Pancreas (tissue), 10 donors: ENCODE data around the gene TRPM7. TPM values are rescaled to one million over a fixed set of nuclear protein-coding genes. Genes with fewer than 3 reads are reported as not detected.
"Not testable (repeated sequence)": the region's sequence is repeated elsewhere in the genome, so short reads cannot be mapped to it uniquely, and the experiment has no call there.

Experiments
- ATAC-seq, 4 donors: fragments of 200-7000 bp; cut with Tn5 transposase; one replicate each; pipeline versions ENCODE4 v1.8.0 to v1.9.1; 2020; ENCODE audit warnings: mild to moderate bottlenecking in 4 of 4, moderate library complexity in 4 of 4
- DNase-seq, 6 donors: peaks; one replicate each; pipeline ENCODE4 v3.0.0-alpha.2; 2020
- FAIRE-seq: peaks from 2 replicates; lab custom pipeline; 2012; peaks lifted over from hg19 to GRCh38; lab: Jason Lieb, UNC
- H3K27ac ChIP-seq, 4 donors: fragments of 200-600 bp; sonication (generic); 1 replicate in 3 of 4; 2 replicates in 1 of 4; pipeline versions ENCODE4 v1.5.0 to v1.8.0; 2020
- H3K27me3 ChIP-seq, 4 donors: fragments of 200-600 bp; one replicate each; pipeline ENCODE4 v1.8.0; 2021
- H3K36me3 ChIP-seq, 3 donors: fragments of 200-600 bp; sonication (generic) in 1 of 3; one replicate each; pipeline versions ENCODE4 v1.5.0 to v1.8.0; 2020 to 2021
- H3K4me1 ChIP-seq, 3 donors: fragments of 200-600 bp; one replicate each; pipeline ENCODE4 v1.8.0; 2021
- H3K4me3 ChIP-seq, 4 donors: fragments of 200-600 bp; sonication (generic) in 2 of 4; one replicate each; pipeline versions ENCODE4 v1.5.0 to v1.8.0; 2020 to 2021
- H3K9me3 ChIP-seq, 4 donors: fragments of 200-600 bp; one replicate each; pipeline ENCODE4 v1.8.0; 2021
- CTCF ChIP-seq, 4 donors: fragments of 200-600 bp; sonication (generic) in 3 of 4; IDR thresholded peaks; one replicate each; pipeline versions ENCODE4 v1.5.0 to v1.8.0; 2021; ENCODE audit warnings: antibody characterized with exemption in 4 of 4
- WGBS, 2 donors: extraction: QIAGEN DNeasy Blood & Tissue Kit; methylation state at CpG; one replicate each; pipeline ENCODE4 v1.1.7; 2013; 5-methylcytosine and 5-hydroxymethylcytosine counted together
- intact Hi-C, 3 donors: fragments of 100-400 bp; cut with DNase I; formaldehyde crosslinking; loops; one replicate each; pipeline versions ENCODE4 v1.11.1 to v1.14.2; 2022
- polyA plus RNA-seq, 2 donors: library from polyadenylated mRNA; stranded (reverse); fragments of 200-250 nt; gene quantifications; one replicate each; pipeline ENCODE4 v1.2.3, GENCODE V29; 2013
- total RNA-seq, 6 donors: library from RNA; stranded (reverse); fragmentation: NEBNext Ultra II Directional in 4 of 6; extraction: Animal tissue kit (Norgen Biotek cat#: 25700) in 4 of 6; gene quantifications; one replicate each; pipeline versions ENCODE4 v1.2.1 to v1.2.4, GENCODE V29; 2021 to 2023
- donor health status: healthy with polysubstance abuse.
- donor health status: DM: no; HTN: no; CAD: no; lungs with moderate emphysema.
- donor health status: DM: no; HTN: no; CAD: no.
- donor health status: control.
- donor health status: control.
- donor health status: Bipolar disorder and iron deficiency.
- donor health status: DM: yes; HTN: yes; CAD: no.
- donor health status: DM: no; HTN: no; CAD: no.
- donor health status: DM: no; HTN: no; CAD: no.
- donor health status: DM: yes; HTN: yes; CAD: no.

Gene TRPM7
- total and polyA plus RNA-seq, 8 donors = 4.6 to 20.7 (median 13.9) TPM

- WGBS, 2 donors = 87 to 93% methylated on average over 3 of the region's 3 CpGs
- Histone ChIP-seq H3K4me3 (no peak overlapping the region), H3K36me3 (peaks cover 0 to 27% (median 5%) of the 10 kb centered on the region in 3 donors), H3K27me3 (no peaks in the 10 kb centered on the region), H3K27ac (no peak overlapping the region), H3K4me1 (no peaks in the 10 kb centered on the region), H3K9me3 (no peaks in the 10 kb centered on the region)
- no peak for ATAC-seq
- no peak for DNase-seq
- TF ChIP-seq CTCF (IDR thresholded peaks at IDR 0.05) = no peak
- intact Hi-C loops = no loop called here
- FAIRE-seq = no peak
Observed at GRCh38 chr15:50593761-50594160, 92.8 kb downstream of the TRPM7 start.

GRCh38 chr15:50590288-50590687 lies 96.3 kb downstream of the TRPM7 start:
- 94 to 97% methylated on average over 1 of the region's 1 CpG for WGBS, 2 donors
- no peak for ATAC-seq
- H3K9me3 ChIP-seq = no peaks in the 10 kb centered on the region
- H3K27me3 ChIP-seq = no peaks in the 10 kb centered on the region
- no peak for FAIRE-seq
- no peak for DNase-seq
- intact Hi-C loops = no loop called here
- no peaks in the 10 kb centered on the region for H3K4me1 ChIP-seq
- no peak overlapping the region for H3K27ac ChIP-seq
- TF ChIP-seq CTCF (IDR thresholded peaks at IDR 0.05) = no peak
- no peak overlapping the region for H3K4me3 ChIP-seq
- peaks cover 0 to 50% (median 5%) of the 10 kb centered on the region in 3 donors for H3K36me3 ChIP-seq

GRCh38 chr15:50577492-50577891 lies 109.1 kb downstream of the TRPM7 start:
- Histone ChIP-seq H3K4me1 (no peaks in the 10 kb centered on the region), H3K4me3 (no peak overlapping the region), H3K36me3 (peaks cover 0 to 43% (median 0%) of the 10 kb centered on the region in 3 donors), H3K27ac (no peak overlapping the region), H3K27me3 (no peaks in the 10 kb centered on the region), H3K9me3 (no peaks in the 10 kb centered on the region)
- ATAC-seq (no peak), DNase-seq (no peak), FAIRE-seq (no peak)
- intact Hi-C loops = no loop called here
- 86 to 87% methylated on average over 2 of the region's 2 CpGs for WGBS, 2 donors
- TF ChIP-seq CTCF (IDR thresholded peaks at IDR 0.05) = no peak

- WGBS, 2 donors = 93 to 97% methylated on average over 1 of the region's 1 CpG
- no peak for DNase-seq
- ATAC-seq = no peak
- H3K27me3 ChIP-seq = no peaks in the 10 kb centered on the region
- no peak overlapping the region for H3K4me3 ChIP-seq
- TF ChIP-seq CTCF (IDR thresholded peaks at IDR 0.05) = no peak
- no peak overlapping the region for H3K27ac ChIP-seq
- H3K4me1 ChIP-seq = no peaks in the 10 kb centered on the region
- FAIRE-seq = no peak
- H3K9me3 ChIP-seq = no peaks in the 10 kb centered on the region
- intact Hi-C loops = no loop called here
- peaks cover 0 to 45% (median 0%) of the 10 kb centered on the region in 3 donors for H3K36me3 ChIP-seq
Observed at GRCh38 chr15:50576166-50576565, 110.4 kb downstream of the TRPM7 start.

- H3K36me3 ChIP-seq = peaks cover 0 to 62% (median 5%) of the 10 kb centered on the region in 3 donors
- H3K4me1 ChIP-seq, DNase-seq, intact Hi-C loops, ATAC-seq, FAIRE-seq, H3K4me3 ChIP-seq, H3K9me3 ChIP-seq, H3K27me3 ChIP-seq, H3K27ac ChIP-seq: not testable (repeated sequence)
- 95 to 98% methylated on average over 5 of the region's 5 CpGs for WGBS, 2 donors
Observed at GRCh38 chr15:50573842-50574241, 112.8 kb downstream of the TRPM7 start.
